ENCODE data around the gene ZNF277.
A peak's percentile ranks its signal among the peaks of the same experiment; 100 is the strongest.

The ZNF277 gene

DNA sequence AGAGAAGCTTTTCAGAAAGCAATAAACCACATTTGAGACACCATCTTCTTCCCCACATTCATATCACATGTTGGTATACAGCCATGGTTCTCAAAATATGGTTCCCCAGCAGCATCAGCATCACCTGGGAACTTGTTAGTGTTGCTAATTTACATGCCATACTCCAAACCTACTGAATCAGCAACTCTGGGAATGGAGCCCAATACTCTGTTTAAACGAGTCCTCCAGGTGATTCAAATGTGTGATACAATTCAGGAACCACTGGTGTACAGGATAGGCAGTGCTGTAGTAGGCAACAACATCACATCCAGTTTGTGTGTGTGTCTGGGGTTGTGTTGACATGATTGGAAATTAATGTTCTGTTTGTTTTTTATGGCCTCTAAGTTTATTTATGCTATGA, 47.7 kb downstream of the ZNF277 start:
- Histone ChIP-seq H3K4me2 (no peak overlapping the region), H3K4me3 (IDR thresholded peaks at IDR 0.05; ENCODE audit: insufficient read depth, low read depth, low read length) (no peak overlapping the region), H3K4me1 (ENCODE audit: low read depth, poor library complexity, severe bottlenecking) (peaks cover 25% of the 10 kb centered on the region), H3K79me2 (ENCODE audit: insufficient read depth, low read depth) (no peaks in the 10 kb centered on the region; the same call in 1 of the 2 replicates), H3K9ac (no peak overlapping the region), H3K27me3 (ENCODE audit: insufficient read depth, low read depth) (no peaks in the 10 kb centered on the region), H4K20me1 (ENCODE audit: insufficient read depth) (no peaks in the 10 kb centered on the region), H3K27ac (no peak overlapping the region), H2AFZ (ENCODE audit: low read depth) (no peak overlapping the region), H3K36me3 (ENCODE audit: insufficient read depth) (no peaks in the 10 kb centered on the region)
- TF ChIP-seq, protein P1, sequence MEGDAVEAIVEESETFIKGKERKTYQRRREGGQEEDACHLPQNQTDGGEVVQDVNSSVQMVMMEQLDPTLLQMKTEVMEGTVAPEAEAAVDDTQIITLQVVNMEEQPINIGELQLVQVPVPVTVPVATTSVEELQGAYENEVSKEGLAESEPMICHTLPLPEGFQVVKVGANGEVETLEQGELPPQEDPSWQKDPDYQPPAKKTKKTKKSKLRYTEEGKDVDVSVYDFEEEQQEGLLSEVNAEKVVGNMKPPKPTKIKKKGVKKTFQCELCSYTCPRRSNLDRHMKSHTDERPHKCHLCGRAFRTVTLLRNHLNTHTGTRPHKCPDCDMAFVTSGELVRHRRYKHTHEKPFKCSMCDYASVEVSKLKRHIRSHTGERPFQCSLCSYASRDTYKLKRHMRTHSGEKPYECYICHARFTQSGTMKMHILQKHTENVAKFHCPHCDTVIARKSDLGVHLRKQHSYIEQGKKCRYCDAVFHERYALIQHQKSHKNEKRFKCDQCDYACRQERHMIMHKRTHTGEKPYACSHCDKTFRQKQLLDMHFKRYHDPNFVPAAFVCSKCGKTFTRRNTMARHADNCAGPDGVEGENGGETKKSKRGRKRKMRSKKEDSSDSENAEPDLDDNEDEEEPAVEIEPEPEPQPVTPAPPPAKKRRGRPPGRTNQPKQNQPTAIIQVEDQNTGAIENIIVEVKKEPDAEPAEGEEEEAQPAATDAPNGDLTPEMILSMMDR (conservative IDR thresholded peaks at IDR 0.05; ENCODE audit: low read depth, low read length), result no peak

DNA sequence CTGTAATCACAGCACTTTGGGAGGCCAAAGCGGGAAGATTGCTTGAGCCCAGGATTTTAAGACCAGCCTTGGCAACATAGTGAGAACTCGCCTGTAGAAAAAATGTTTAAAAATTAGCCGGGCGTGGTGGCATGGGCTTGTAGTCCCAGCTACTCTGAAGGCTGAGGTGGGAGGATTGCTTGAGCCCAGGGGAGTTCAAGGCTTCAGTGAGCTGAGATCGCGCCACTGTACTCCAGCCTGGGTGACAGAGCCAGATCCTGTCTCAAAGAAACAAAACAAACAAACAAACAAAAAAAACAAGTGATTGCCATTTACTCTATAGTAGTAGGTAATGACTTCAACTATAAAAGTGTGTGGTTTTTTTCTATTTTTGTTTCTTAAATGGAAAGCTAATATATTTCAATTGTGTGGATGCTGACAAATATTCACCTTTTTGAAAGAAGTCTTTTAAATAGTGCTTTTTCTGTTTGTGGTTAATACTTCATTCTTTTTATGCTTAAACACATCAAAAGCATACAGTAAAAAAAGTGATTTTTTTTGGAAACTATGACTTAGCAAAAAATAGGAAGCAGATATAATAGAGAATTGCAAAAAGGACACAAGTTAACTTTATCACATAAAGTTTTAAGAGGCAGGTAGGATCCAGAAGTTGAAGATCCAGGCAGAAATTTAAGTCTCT, 48.4 kb downstream of the ZNF277 start:
- H3K36me3 ChIP-seq (ENCODE audit: insufficient read depth), result no peaks in the 10 kb centered on the region
- TF ChIP-seq, protein P1 (conservative IDR thresholded peaks at IDR 0.05; ENCODE audit: low read depth, low read length), result no peak
- H3K4me1 ChIP-seq (ENCODE audit: low read depth, poor library complexity, severe bottlenecking), result peaks cover 25% of the 10 kb centered on the region
- no peaks in the 10 kb centered on the region for H4K20me1 ChIP-seq (ENCODE audit: insufficient read depth)
- no peaks in the 10 kb centered on the region; the same call in 1 of the 2 replicates for H3K79me2 ChIP-seq (ENCODE audit: insufficient read depth, low read depth)
- no peak overlapping the region for H3K9ac ChIP-seq
- no peak overlapping the region for H2AFZ ChIP-seq (ENCODE audit: low read depth)
- no peaks in the 10 kb centered on the region for H3K27me3 ChIP-seq (ENCODE audit: insufficient read depth, low read depth)
- H3K4me3 ChIP-seq (IDR thresholded peaks at IDR 0.05; ENCODE audit: insufficient read depth, low read depth, low read length), result no peak overlapping the region
- H3K4me2 ChIP-seq, result peak overlapping the region; percentile 4
- H3K27ac ChIP-seq, result no peak overlapping the region

DNA sequence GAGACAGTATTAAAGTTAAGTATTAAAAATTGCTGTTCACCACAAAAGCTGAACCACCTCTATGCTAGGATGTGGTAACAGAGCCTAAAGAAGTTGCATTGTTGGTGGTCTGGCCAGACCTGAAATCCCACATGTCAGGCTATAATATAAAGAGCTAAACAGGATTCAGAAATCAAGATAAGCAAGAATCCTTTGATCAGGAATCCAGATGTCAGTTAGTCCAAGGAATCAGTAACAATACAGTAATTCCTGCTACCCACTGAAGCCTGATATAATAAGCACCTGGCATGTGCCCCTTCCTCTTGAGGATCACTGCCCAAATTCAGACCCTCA, 48.9 kb downstream of the ZNF277 start:
- Histone ChIP-seq H3K9ac (no peak overlapping the region), H3K79me2 (ENCODE audit: insufficient read depth, low read depth) (no peaks in the 10 kb centered on the region; the same call in 1 of the 2 replicates), H3K4me2 (peak overlapping the region; percentile 4), H4K20me1 (ENCODE audit: insufficient read depth) (no peaks in the 10 kb centered on the region), H3K4me3 (IDR thresholded peaks at IDR 0.05; ENCODE audit: insufficient read depth, low read depth, low read length) (no peak overlapping the region), H3K36me3 (ENCODE audit: insufficient read depth) (no peaks in the 10 kb centered on the region), H3K27me3 (ENCODE audit: insufficient read depth, low read depth) (no peaks in the 10 kb centered on the region), H2AFZ (ENCODE audit: low read depth) (no peak overlapping the region), H3K4me1 (ENCODE audit: low read depth, poor library complexity, severe bottlenecking) (peaks cover 25% of the 10 kb centered on the region), H3K27ac (no peak overlapping the region)
- TF ChIP-seq, protein P1 (conservative IDR thresholded peaks at IDR 0.05; ENCODE audit: low read depth, low read length), result no peak

DNA sequence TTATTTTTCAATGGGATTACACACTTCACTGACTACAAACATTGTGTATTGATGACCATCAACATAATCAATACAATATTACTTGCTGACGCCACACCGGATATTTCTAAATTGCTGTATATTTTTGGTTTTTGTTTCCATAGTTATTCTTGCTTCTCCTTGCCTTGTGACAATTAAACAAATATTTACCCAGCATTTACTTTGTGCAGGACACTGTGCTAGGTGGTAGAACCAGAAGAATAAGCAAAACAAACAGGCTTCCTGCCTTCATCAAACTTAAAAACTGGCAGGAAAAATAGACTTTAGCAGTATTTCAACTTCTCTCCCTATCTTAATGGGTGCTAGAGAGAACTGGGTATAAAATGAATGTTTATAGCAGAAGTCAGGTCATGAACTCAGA, 50.6 kb downstream of the ZNF277 start:
- TF ChIP-seq, protein P1 (conservative IDR thresholded peaks at IDR 0.05; ENCODE audit: low read depth, low read length), result no peak
- Histone ChIP-seq H3K36me3 (ENCODE audit: insufficient read depth) (no peaks in the 10 kb centered on the region), H3K4me1 (ENCODE audit: low read depth, poor library complexity, severe bottlenecking) (peaks cover 42% of the 10 kb centered on the region), H2AFZ (ENCODE audit: low read depth) (no peak overlapping the region), H3K4me3 (IDR thresholded peaks at IDR 0.05; ENCODE audit: insufficient read depth, low read depth, low read length) (no peak overlapping the region), H3K4me2 (no peak overlapping the region), H3K9ac (no peak overlapping the region), H3K27me3 (ENCODE audit: insufficient read depth, low read depth) (no peaks in the 10 kb centered on the region), H3K79me2 (ENCODE audit: insufficient read depth, low read depth) (no peaks in the 10 kb centered on the region; the same call in 1 of the 2 replicates), H4K20me1 (ENCODE audit: insufficient read depth) (no peaks in the 10 kb centered on the region), H3K27ac (no peak overlapping the region)

All from KMS-11 (cell line).